ENCODE results near the gene SRGAP1.

- TF ChIP-seq, protein P1, sequence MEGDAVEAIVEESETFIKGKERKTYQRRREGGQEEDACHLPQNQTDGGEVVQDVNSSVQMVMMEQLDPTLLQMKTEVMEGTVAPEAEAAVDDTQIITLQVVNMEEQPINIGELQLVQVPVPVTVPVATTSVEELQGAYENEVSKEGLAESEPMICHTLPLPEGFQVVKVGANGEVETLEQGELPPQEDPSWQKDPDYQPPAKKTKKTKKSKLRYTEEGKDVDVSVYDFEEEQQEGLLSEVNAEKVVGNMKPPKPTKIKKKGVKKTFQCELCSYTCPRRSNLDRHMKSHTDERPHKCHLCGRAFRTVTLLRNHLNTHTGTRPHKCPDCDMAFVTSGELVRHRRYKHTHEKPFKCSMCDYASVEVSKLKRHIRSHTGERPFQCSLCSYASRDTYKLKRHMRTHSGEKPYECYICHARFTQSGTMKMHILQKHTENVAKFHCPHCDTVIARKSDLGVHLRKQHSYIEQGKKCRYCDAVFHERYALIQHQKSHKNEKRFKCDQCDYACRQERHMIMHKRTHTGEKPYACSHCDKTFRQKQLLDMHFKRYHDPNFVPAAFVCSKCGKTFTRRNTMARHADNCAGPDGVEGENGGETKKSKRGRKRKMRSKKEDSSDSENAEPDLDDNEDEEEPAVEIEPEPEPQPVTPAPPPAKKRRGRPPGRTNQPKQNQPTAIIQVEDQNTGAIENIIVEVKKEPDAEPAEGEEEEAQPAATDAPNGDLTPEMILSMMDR (conservative IDR thresholded peaks at IDR 0.05) = no peak
- TF ChIP-seq ZFX (IDR thresholded peaks at IDR 0.05) = no peak
These were observed 238.4 kb downstream of the SRGAP1 start for GRCh38 chr12:64082866-64083268.

Measured in C4-2B (cell line).